ENCODE data around the gene SLC35F6.

The SLC35F6 gene

DNA sequence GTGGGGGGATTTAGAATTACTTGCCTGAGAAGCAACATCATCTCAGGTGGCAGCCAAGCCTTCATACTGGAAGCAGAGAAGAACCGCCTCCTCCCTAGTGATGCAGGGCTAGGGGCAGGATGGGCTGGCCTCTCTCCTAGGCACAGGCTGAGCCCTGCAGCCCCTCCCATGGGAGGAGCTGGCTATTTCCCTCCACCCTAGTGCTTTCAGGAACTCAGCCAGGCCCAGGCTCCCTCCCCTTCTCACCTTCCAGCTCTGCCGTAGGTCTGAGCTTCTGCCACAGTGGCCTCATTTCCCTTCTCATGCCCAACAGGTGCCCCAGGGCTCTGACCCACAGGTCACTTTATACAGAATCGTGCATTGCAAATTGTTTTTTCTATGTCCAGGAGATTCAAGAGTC lies 52.8 kb downstream of the SLC35F6 start:
- ChIA-PET POLR2A (ENCODE audit: low non-redundant PET) (no interaction called here), CTCF (interaction anchor here (0.6 kb wide), 2 partner anchors 193 to 1652 kb away, joined by 3 read pairs; no protein-coding TSS in a partner anchor)
- H3K27ac ChIP-seq, result no peak overlapping the region
- TF ChIP-seq, protein P1, sequence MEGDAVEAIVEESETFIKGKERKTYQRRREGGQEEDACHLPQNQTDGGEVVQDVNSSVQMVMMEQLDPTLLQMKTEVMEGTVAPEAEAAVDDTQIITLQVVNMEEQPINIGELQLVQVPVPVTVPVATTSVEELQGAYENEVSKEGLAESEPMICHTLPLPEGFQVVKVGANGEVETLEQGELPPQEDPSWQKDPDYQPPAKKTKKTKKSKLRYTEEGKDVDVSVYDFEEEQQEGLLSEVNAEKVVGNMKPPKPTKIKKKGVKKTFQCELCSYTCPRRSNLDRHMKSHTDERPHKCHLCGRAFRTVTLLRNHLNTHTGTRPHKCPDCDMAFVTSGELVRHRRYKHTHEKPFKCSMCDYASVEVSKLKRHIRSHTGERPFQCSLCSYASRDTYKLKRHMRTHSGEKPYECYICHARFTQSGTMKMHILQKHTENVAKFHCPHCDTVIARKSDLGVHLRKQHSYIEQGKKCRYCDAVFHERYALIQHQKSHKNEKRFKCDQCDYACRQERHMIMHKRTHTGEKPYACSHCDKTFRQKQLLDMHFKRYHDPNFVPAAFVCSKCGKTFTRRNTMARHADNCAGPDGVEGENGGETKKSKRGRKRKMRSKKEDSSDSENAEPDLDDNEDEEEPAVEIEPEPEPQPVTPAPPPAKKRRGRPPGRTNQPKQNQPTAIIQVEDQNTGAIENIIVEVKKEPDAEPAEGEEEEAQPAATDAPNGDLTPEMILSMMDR (conservative IDR thresholded peaks at IDR 0.05; ENCODE audit: low read depth), result no peak
- DNase-seq (ENCODE audit: low spot score), result no peak

DNA sequence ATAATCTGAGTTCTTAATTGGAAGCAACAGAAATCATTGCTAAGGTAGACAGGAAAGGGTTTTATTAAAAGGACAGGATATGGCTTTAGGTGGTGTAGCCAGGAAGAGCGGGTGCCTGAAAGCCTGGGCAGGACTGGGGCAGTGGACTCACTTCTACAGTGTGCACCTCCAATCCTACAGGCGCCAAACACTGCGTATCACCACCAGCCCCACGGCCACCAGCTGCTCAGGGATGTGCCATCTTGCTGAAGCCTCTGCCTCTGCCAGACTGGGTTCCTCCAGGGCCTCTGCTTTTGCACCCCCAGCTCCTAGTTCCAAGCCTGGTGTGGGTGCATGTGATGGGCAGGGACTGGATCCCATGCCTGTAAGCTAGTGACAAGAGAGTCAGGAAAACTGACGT lies 54.2 kb downstream of the SLC35F6 start:
- DNase-seq (ENCODE audit: low spot score), result no peak
- POLR2A ChIA-PET (ENCODE audit: low non-redundant PET), result no interaction called here
- TF ChIP-seq, protein P1 (conservative IDR thresholded peaks at IDR 0.05; ENCODE audit: low read depth), result no peak
- no peak overlapping the region for H3K27ac ChIP-seq
- CTCF ChIA-PET, result interaction anchor here (0.6 to 1.0 kb wide), 2 partner anchors 28 to 461 kb away, joined by 3 to 8 read pairs; no protein-coding TSS in a partner anchor

DNA sequence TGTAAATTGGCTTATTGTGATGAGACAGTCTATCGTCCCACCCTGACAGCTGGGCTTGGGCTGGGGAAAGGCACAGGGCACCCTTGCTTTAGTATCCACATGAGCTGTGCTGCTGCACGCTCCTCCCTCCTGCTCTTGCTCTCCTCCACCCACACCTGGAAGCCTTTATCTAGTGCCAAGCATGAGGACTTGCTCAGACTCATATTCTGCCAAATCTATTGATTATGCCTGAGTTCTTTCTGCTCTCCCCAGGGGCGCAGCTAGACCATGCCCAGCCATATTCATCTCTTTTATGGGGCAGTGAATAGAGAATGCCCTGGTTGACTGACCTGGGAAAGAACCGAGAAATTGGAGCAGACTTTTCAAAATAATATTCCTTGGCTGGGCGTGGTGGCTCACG lies 54.9 kb downstream of the SLC35F6 start:
- TF ChIP-seq, protein P1 (conservative IDR thresholded peaks at IDR 0.05; ENCODE audit: low read depth), result no peak
- no peak overlapping the region for H3K27ac ChIP-seq
- ChIA-PET CTCF (no interaction called here), POLR2A (ENCODE audit: low non-redundant PET) (no interaction called here)
- no peak for DNase-seq (ENCODE audit: low spot score)

DNA sequence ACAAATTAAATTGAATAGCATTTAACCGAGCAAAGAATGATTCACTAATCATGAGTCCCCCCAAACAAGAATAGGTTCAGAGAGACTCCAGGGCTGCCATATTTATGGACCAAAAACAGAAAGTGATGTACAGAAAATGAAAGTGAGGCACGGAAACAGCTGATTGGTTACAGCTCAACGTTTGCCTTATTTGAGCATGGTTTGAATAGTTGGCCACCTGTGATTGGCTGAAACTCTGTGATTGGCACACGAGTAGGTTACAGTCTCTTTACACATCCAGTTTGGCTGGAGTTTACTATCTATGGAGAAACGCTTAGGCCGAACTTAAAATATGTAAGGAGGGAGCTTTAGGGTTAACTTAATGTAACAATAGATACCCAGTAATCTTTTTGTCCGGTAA lies 56.8 kb downstream of the SLC35F6 start:
- ChIA-PET CTCF (interaction anchor here (0.6 kb wide), 2 partner anchors 21 to 1748 kb away, joined by 3 to 6 read pairs; no protein-coding TSS in a partner anchor), POLR2A (ENCODE audit: low non-redundant PET) (no interaction called here)
- no peak for DNase-seq (ENCODE audit: low spot score)
- H3K27ac ChIP-seq, result no peak overlapping the region
- TF ChIP-seq, protein P1 (conservative IDR thresholded peaks at IDR 0.05; ENCODE audit: low read depth), result no peak

DNA sequence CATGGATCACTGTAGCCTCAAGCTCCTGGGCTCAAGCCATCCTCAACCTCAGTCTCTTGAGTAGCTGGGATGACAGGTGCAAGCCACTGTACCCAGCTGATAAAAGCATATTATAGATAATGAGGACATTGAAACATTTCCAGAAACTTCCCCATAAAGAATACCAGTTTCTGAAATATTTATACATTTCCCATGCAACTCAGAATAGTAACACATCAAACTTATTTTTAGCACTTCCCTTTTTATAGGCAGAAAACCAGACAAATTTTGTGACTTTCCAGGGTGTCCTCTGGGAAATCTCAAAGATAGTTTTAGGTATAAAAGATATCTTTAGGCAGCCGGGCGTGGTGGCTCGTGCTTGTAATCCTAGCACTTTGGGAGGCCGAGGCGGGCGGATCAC lies 58.8 kb downstream of the SLC35F6 start:
- TF ChIP-seq, protein P1 (conservative IDR thresholded peaks at IDR 0.05; ENCODE audit: low read depth), result no peak
- no peak overlapping the region for H3K27ac ChIP-seq
- ChIA-PET POLR2A (ENCODE audit: low non-redundant PET) (no interaction called here), CTCF (interaction anchor here (0.7 kb wide), 1 partner anchor 118 kb away, joined by 6 read pairs; no protein-coding TSS in a partner anchor)
- no peak for DNase-seq (ENCODE audit: low spot score)

All from RWPE1 (cell line).